ENCODE data around the gene CFAP74.
"Not testable (repeated sequence)": the region's sequence is repeated elsewhere in the genome, so short reads cannot be mapped to it uniquely, and the experiment has no call there.

The CFAP74 gene

DNA sequence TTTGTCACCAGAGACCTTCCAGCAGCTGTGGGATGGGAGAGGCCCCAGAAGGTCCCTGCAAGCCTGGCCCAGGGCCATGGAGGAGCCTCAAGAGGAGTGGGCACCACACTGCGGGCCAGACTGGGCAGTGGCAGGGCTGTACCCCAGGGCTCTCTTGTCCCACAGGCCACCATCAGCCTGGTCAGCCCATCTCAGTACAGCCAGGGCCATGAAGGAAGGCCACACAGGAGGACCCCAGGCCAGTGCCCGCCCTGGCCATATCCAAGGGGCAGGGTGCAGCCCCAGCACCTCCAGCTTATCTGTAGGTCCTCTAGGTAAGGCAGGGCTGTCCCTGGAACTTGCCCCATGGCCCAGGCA is 109.6 kb downstream of the CFAP74 start:
- DNase-seq, result no peak

DNA sequence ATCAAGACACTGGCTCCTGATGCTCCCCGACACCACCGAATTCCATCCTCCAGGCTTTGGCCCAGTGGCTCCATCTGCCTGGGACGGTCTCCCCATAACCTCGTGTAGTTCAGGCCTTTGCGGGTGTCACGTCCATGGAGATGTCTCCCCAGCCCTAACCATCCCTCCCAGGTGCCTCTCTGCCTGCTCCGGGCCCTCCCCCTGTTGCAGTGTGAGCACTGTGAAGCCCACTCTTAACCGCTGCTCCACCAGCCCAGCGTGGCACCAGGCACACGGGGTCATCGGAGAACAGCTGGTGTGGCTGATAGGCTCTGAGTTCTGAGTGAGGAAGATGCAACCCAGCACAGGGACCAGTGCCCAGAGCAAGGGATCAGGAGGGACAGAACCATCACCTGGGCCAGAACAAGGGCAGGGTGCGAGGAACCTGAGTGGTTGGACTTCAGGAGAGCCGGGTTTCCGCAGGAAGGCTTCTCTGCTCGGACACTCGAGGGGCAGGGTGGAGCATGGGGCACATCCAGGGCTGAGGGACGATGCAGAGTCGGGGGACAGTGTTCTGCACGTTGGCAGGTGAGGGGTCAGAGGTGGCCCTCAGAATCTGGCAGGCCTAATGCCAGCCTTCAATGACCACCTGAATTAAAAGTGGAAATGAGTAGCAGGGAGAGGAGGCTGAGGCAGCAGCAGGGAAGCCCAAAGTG is 110.1 kb downstream of the CFAP74 start:
- DNase-seq, result no peak

DNA sequence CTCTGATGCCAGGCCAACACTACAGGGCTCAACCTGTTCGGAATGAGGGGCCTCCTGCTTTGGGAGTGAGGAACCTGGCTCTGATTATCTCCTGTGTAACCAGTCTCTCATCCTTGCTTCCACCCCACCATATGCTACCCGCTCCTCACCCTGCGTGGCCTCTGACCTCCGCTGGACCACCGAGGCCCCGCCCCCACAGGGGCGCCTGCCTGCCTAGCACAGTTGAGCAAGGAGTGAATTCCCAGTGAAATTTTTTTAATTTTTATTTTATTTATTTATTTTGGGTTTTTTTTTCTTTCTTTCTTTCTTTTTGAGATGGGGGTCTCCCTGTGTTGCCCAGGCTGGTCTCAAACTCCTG is 110.8 kb downstream of the CFAP74 start:
- DNase-seq, result no peak

DNA sequence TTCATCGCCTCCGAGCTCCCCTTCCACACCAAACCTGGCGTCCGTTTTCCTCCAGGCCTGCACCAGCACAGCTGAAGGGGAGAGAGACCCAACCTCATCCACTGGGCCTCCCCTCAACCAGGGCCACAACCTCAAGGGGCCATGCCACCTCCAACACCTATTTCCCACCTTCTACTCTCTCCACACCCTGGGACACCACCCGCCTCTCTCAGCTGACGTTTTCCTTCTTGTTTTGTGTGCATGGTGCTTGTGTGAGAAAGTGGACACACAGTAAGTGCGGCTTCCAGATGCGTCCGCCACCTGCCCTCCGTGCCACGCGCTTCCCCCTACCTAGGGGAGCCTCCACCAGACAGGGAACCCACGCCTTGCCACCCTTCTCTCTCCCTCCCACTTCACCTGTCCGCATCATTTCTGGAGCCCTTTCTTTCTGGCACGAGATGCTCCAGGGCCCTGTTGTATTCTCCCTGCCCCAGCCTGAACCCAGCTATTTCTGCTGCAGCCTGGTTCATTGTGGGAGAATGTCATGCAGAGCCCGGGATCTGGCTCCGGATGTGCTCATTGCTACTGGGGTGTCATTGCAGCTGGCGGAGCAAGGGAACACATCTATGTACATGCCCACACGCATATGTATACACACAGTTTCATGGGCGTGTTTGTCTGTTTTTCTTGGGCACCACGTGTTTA is 111.4 kb downstream of the CFAP74 start:
- no peak for DNase-seq

GRCh38 chr1:1891349-1892078 is 112.1 kb downstream of the CFAP74 start:
- peak; percentile 70 for DNase-seq

GRCh38 chr1:1890506-1891348 is 112.9 kb downstream of the CFAP74 start, which contains the start of gene GNB1:
Gene GNB1 (minus strand): TSS chr1:1891087. CDS start chr1:1825453, 65,634 bp downstream.
- peak; percentile 88 for DNase-seq

DNA sequence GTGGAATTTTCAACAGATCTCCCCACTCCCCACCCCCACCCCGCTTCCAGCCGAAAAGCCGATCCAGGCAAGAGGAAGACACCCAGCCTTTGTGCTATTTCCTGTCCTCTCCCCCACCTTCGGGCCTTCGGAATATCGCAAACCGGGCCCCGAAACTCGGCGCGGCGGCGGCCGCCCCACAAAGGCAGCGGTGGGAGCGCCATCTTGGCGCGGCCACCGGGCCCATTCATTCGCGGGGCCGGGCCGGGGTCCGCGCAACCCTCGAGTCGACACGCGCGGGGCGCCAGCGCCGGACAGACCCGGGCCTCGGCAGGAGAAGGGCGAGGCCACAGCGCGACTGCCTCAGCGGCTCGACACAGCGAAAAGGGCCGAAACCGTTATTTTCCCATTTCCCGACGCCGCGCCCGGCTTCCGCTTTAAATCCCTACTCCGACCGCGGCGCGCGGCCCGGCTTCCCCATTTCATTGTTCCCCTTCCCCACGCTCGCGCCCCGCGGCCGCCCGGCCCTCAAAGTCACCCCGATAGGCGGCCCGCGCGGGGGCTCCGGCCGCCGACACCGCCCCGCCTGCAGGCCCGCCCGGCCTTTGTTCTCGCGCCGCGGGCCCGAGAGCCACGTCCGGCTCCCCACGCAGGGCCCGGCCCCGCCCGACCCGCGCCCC is 113.6 kb downstream of the CFAP74 start:
- peak; percentile 81 for DNase-seq

DNA sequence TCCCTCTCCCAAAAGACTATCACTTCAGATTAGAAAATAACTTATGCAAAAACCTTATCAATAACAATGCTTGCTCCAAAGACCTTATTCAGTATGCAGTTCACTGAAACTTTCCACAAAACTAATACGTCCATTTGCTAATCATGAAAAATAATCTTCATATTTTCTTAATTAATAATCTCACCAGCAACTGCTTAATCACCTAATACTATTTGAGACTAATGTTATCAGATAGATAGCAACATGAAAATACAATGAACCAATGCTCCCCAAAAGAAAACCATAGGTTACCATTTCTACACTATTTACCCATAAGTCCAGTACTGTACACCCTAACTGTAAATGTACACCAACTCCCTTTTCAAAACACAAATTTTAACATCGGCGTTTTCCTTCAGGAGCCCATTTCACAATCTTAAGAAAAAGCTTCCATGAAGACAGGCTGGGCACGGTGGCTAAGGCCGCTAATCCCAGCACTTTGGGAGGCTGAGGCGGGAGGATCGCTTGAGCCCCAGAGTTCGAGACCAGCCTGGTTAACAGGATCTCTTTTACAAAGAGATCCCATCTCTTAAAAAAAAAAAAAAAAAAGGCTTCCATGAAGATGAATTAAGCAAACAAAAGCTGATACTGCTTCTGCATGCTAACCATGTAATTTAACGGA is 114.4 kb downstream of the CFAP74 start:
- no peak for DNase-seq

- not testable (repeated sequence) for DNase-seq
These were observed 119.7 kb downstream of the CFAP74 start for GRCh38 chr1:1883890-1884289.

DNA sequence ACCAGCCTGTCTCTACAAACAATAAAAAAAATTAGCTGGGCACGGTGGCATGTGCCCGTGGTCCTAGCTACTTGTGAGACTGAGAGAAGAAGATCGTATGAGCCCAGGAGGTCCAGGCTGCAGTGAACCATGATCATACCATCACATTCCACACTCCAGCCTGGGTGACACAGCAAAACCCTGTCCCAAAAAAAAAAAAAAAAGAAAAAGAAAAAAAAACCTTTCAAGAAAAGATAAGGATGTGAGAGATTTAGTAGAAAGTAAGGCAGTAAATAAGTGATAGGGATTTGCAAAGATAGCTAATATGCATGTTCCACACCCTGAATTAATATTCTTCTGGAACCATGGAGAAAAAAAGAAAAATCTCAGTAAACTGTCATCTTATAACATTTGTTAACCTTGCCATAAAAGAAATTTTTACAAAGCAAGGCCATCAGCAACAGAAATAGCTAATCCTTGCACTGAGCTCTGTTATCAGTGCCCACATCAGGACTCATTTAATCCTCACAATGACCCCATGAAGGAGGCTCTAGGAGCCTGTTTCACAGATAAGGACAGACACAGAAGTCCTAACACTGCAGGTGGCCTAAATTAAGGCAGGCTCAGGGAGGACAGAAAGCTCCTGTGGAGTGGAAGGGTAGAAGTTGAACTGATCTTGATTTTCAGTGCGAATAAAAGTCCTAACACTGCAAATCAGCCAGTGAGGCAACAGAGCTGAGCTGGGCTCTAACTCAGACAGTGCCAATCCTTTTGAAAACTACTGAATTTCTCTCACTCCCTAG is 120.3 kb downstream of the CFAP74 start:
- DNase-seq, result no peak

DNA sequence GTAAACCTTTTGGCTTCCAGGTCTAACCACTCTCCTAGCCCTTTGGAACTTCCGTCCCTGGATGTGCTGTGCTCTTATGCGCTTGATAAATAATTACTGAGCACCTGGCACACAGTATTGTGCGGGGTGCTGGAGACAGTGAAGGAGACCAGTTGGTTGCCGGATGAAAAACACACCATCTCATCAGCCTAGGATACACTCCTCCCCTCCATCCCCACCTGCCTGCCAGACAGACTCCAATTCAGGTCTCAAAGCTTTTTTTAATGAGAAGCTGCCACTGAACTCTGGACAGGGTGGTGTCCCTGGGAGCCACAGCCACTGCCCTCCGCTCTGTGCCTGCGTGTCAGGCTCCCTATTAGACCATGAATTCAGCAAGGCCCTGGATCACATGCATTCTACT is 121.9 kb downstream of the CFAP74 start:
- no peak for DNase-seq

DNA sequence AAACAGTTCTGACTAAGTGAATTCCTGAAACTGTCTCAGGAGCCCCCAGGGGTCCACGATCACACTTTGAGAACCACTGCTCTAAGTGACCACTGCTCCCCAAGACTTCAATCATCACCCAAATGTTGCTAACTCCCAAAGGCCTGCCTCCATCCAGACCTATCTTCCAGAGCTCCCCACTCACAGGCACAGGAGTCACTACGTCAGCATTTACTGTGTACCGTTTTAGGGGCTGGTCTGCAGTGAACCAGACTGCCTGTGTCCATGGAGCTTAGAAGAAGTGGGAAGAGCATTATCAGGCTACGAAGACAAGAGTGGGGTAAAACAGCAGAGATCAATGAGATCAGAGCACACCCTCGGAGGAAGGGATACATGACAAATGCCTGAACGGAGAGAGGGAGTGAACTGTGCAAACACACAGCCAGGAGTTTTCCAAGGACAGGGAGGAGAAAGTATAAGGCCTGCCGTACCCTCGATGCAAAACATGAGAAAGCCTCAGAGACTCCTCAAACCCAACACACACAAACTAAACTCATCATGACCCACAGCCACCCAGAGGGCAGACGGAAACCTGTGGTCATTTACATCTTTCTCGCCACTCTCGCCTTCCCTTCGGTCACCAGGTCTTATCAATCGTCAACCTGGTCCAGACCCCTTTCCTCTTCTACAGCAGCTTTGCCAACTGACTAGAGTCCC is 122.8 kb downstream of the CFAP74 start:
- DNase-seq, result no peak

DNA sequence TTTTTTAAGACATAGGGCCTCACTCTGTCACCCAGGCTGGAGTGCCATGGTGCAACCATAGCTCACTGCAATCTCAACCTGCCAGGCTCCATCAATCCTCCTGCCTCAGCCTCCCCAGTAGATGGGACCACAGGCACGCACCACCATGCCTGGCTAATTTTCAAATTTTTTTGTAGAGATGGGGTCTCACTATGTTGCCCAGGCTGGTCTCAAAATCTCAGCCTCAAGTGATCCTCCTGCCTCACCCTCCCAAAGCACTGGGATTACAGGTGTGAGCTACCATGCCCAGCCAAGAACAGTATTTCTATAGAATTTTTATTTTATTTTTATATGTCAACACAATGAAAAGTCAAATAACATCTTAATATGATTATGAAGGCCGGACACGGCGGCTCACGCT is 123.6 kb downstream of the CFAP74 start:
- no peak for DNase-seq

GRCh38 chr1:1877865-1878436 is 125.6 kb downstream of the CFAP74 start:
- no peak for DNase-seq

DNA sequence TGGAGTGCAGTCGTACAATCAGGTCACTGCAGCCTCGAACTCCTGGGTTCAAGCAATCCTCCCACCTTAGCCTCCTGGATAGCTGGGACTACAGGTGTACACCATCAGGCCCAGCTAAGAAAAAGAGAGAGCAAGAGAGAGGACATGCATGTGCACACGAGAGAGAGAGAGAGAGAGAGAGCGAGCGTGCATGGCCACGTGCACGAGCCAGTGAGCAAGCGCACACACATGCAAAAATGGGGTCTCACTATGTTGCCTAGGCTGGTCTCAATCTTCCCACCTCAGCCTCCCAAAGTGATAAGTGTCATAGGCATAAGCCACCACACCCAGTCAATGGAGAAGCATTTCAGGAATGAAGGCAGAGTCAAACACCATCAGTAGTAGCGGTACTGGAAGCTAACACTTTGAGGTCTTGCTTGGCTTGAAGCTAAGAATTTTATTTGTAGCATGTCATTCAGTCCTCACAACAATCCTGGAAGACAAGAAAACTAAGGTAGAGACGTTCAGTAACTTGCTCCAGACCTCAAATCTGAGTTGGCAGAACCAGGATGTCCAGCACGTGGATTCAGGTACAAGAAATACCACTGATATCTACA is 127.2 kb downstream of the CFAP74 start:
- DNase-seq, result no peak

DNA sequence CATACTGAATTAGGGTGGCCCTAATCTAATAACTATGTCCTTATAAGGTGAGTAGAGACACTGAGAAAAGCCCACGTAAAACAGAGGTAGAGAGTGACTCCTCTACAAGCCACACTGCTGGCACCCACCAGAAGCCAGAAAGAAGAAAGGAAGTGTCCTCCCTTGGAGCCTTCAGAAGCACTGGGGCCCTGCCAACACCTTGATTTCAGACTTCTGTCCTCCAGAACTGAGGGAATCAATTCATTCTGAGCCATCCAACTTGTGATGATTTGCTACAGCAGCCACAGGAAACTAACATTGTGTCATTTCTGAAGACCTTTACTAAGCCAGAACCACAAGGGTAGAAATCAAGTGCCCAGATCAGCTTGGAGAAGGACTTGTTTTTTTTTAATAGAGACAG is 127.7 kb downstream of the CFAP74 start:
- DNase-seq, result no peak

DNA sequence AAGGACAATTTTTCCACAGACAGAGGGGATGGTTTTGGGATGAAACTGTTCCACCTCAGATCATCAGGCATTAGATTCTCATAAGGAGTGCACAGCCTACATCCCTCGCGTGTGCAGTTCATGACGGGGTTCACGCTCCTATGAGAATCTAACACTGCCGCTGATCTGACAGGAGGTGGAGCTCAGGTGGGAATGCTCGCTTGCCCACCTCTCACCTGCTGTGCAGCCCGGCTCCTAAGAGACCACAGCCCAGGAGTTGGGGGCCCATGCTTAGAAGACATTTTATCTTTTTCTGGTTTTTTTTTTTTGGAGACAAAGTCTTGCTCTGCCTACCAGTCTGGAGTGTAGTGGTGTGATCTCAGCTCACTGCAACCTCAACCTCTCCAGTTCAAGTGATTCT is 128.7 kb downstream of the CFAP74 start:
- DNase-seq, result no peak

- DNase-seq, result no peak
These were observed 130.4 kb downstream of the CFAP74 start for GRCh38 chr1:1873186-1873585.

- no peak for DNase-seq
These were observed 131.1 kb downstream of the CFAP74 start for GRCh38 chr1:1872329-1872994.

Measured in right kidney (tissue), 1 donor.